ENCODE results near the gene VWA8.
"Not testable (repeated sequence)": the region's sequence is repeated elsewhere in the genome, so short reads cannot be mapped to it uniquely, and the experiment has no call there.

The VWA8 gene

GRCh38 chr13:41914552-41914951 lies 46.4 kb downstream of the VWA8 start:
- TF ChIP-seq CTCF (IDR thresholded peaks at IDR 0.05; ENCODE audit: low read depth, low read length, missing control alignments), result no peak
- in situ Hi-C loops (cut with HindIII; ENCODE audit: low pct_ligation_motif_present, low sequenced_read_pairs), result no loop called here
- Histone ChIP-seq H3K27me3 (replicated peaks) (no peaks in the 10 kb centered on the region), H3K36me3 (replicated peaks) (no peaks in the 10 kb centered on the region), H3K27ac (no peak overlapping the region), H3K4me3 (ENCODE audit: low read depth, low read length) (no peak overlapping the region)
- no peak for DNase-seq

- Histone ChIP-seq H3K27me3 (replicated peaks) (no peaks in the 10 kb centered on the region), H3K27ac (no peak overlapping the region), H3K4me3 (ENCODE audit: low read depth, low read length) (no peak overlapping the region), H3K36me3 (replicated peaks) (no peaks in the 10 kb centered on the region)
- in situ Hi-C loops (cut with HindIII; ENCODE audit: low pct_ligation_motif_present, low sequenced_read_pairs), result no loop called here
- no peak for DNase-seq
- TF ChIP-seq CTCF (IDR thresholded peaks at IDR 0.05; ENCODE audit: low read depth, low read length, missing control alignments), result no peak
Observed at GRCh38 chr13:41909506-41909905, 51.4 kb downstream of the VWA8 start.

- DNase-seq, result no peak
- no peak overlapping the region for H3K27ac ChIP-seq
- TF ChIP-seq CTCF (IDR thresholded peaks at IDR 0.05; ENCODE audit: low read depth, low read length, missing control alignments), result peak; percentile 51
Observed at GRCh38 chr13:41905600-41906254, 55.2 kb downstream of the VWA8 start.

GRCh38 chr13:41900918-41901317 lies 60.0 kb downstream of the VWA8 start:
- TF ChIP-seq CTCF (IDR thresholded peaks at IDR 0.05; ENCODE audit: low read depth, low read length, missing control alignments), result no peak
- Histone ChIP-seq H3K27me3 (replicated peaks) (no peaks in the 10 kb centered on the region), H3K36me3 (replicated peaks) (no peaks in the 10 kb centered on the region), H3K27ac (no peak overlapping the region), H3K4me3 (ENCODE audit: low read depth, low read length) (no peak overlapping the region)
- DNase-seq, result no peak
- in situ Hi-C loops (cut with HindIII; ENCODE audit: low pct_ligation_motif_present, low sequenced_read_pairs), result no loop called here

More at GRCh38 chr13:41905600-41906254, 55.2 kb downstream of the VWA8 start:
- no peaks in the 10 kb centered on the region for H3K36me3 ChIP-seq (replicated peaks)
- H3K4me3 ChIP-seq (ENCODE audit: low read depth, low read length), result no peak overlapping the region
- H3K27me3 ChIP-seq (replicated peaks), result no peaks in the 10 kb centered on the region
- in situ Hi-C loops (cut with HindIII; ENCODE audit: low pct_ligation_motif_present, low sequenced_read_pairs), result no loop called here

- H3K27me3 ChIP-seq (replicated peaks); H3K4me3 ChIP-seq (ENCODE audit: low read depth, low read length); DNase-seq; H3K27ac ChIP-seq; in situ Hi-C loops (cut with HindIII; ENCODE audit: low pct_ligation_motif_present, low sequenced_read_pairs); H3K36me3 ChIP-seq (replicated peaks): not testable (repeated sequence)
Observed at GRCh38 chr13:41898411-41898810, 62.5 kb downstream of the VWA8 start.

GRCh38 chr13:41897126-41897525 lies 63.8 kb downstream of the VWA8 start:
- in situ Hi-C loops (cut with HindIII; ENCODE audit: low pct_ligation_motif_present, low sequenced_read_pairs), result no loop called here
- H3K27me3 ChIP-seq (replicated peaks), result no peaks in the 10 kb centered on the region
- H3K27ac ChIP-seq, result no peak overlapping the region
- H3K36me3 ChIP-seq (replicated peaks), result no peaks in the 10 kb centered on the region
- DNase-seq, result peak; percentile 18
- no peak for TF ChIP-seq CTCF (IDR thresholded peaks at IDR 0.05; ENCODE audit: low read depth, low read length, missing control alignments)
- no peak overlapping the region for H3K4me3 ChIP-seq (ENCODE audit: low read depth, low read length)
